K562 (cell line): ENCODE measurements around the gene TULP4. TPM values are rescaled to one million over a fixed set of nuclear protein-coding genes. Genes with fewer than 3 reads are reported as not detected.

Experiments used
- ATAC-seq: fragments of 200-7000 bp; cut with Tn5 transposase; 3 replicates; pipeline ENCODE4 v1.9.1; 2020; ENCODE audit warnings: moderate library complexity
- BruUV-seq: library from RNA; stranded (reverse); fragments of 400-500 nt; replicated peaks from 2 replicates; lab custom pipeline; 2021; lab: Mats Ljungman, UMichigan
- CTCF ChIA-PET: fragments of 300-600 bp; formaldehyde crosslinking; extraction: SDS; loops from one replicate; lab custom pipeline; 2021; ENCODE audit warnings: low intra/inter-chr PET ratio; lab: Yijun Ruan, JAX
- POLR2A ChIA-PET: fragments of 300-600, 350-650 bp; sonication (Branson Sonifier 250); formaldehyde crosslinking; extraction: SDS; loops from one replicate; lab custom pipeline; 2021; ENCODE audit warnings: antibody characterized with exemption, inconsistent platforms; lab: Yijun Ruan, JAX
- DNase-seq, 4 experiments: peaks; one replicate each; pipeline versions ENCODE4 v3.0.0 to v3.0.0-alpha.2; 2011 to 2018; ENCODE audit warnings: low spot score in 3 of 4, mixed read lengths in 3 of 4; ENCODE audit errors: extremely low read depth in 1 of 4
- FAIRE-seq: peaks from 2 replicates; lab custom pipeline; 2011; peaks lifted over from hg19 to GRCh38; lab: Jason Lieb, UNC
- H2AFZ ChIP-seq: 2 replicates; pipeline ENCODE4 v1.6.0; 2011; ENCODE audit warnings: low read depth, low read length, control low read depth, inconsistent platforms
- H3K27ac ChIP-seq: fragments of 200-600 bp; 3 replicates; pipeline ENCODE4 v1.8.0; 2011; ENCODE audit warnings: low read depth, mild to moderate bottlenecking, control low read depth, inconsistent platforms, low read length, moderate library complexity, mixed read lengths; ENCODE audit errors: extremely low read depth
- H3K27me3 ChIP-seq, 2 experiments: fragments of 300-600 bp in 1 of 2; 2 replicates in 1 of 2; 3 replicates in 1 of 2; pipeline versions ENCODE4 v1.6.0 to v1.8.0; 2011; ENCODE audit warnings: inconsistent platforms in 2 of 2, low read length in 2 of 2, mild to moderate bottlenecking in 1 of 2, mixed read lengths in 1 of 2, moderate library complexity in 1 of 2; ENCODE audit not compliant: control insufficient read depth in 2 of 2, insufficient read depth in 2 of 2
- H3K36me3 ChIP-seq: fragments of 300-600 bp; 3 replicates; pipeline ENCODE4 v1.8.0; 2011; ENCODE audit warnings: mild to moderate bottlenecking, low read length, inconsistent platforms; ENCODE audit not compliant: control insufficient read depth, insufficient read depth
- H3K4me1 ChIP-seq, 2 experiments: fragments of 200-600 bp in 1 of 2; replicated peaks in 1 of 2; 2 replicates in 1 of 2; 3 replicates in 1 of 2; pipeline versions ENCODE4 v1.5.1 to v1.8.0; 2011; ENCODE audit warnings: inconsistent platforms in 2 of 2, low read length in 2 of 2, mild to moderate bottlenecking in 1 of 2, mixed read lengths in 1 of 2, moderate library complexity in 1 of 2; ENCODE audit not compliant: control insufficient read depth in 2 of 2, insufficient read depth in 2 of 2
- H3K4me2 ChIP-seq: 2 replicates; pipeline ENCODE4 v1.6.1; 2011; ENCODE audit warnings: low read length, control low read depth, inconsistent platforms, mixed read lengths; ENCODE audit not compliant: insufficient read depth
- H3K4me3 ChIP-seq: fragments of 200-600 bp; sonication (generic), shearing (Covaris generic); 2 replicates; pipeline ENCODE4 v1.5.1; 2016; ENCODE audit warnings: control low read depth, inconsistent platforms
- H3K79me2 ChIP-seq: fragments of 200-600 bp; 3 replicates; pipeline ENCODE4 v1.8.0; 2011; ENCODE audit warnings: low read length, inconsistent platforms; ENCODE audit not compliant: control insufficient read depth, insufficient read depth
- H3K9ac ChIP-seq, 2 experiments: 2 replicates each; pipeline versions ENCODE4 v1.6.0 to v1.6.1; 2011; ENCODE audit warnings: low read depth in 2 of 2, low read length in 2 of 2, control low read depth in 1 of 2, inconsistent platforms in 1 of 2, mild to moderate bottlenecking in 1 of 2, mixed read lengths in 1 of 2; ENCODE audit not compliant: insufficient read depth in 1 of 2
- H3K9me1 ChIP-seq: one replicate; pipeline ENCODE4 v1.6.0; 2011; ENCODE audit warnings: inconsistent platforms, mild to moderate bottlenecking, low read length, moderate library complexity; ENCODE audit not compliant: control insufficient read depth, insufficient read depth
- H3K9me3 ChIP-seq: replicated peaks from 2 replicates; pipeline ENCODE4 v1.5.1; 2011; ENCODE audit warnings: low read depth, low read length, inconsistent platforms; ENCODE audit not compliant: control insufficient read depth, insufficient read depth
- H4K20me1 ChIP-seq: replicated peaks from 2 replicates; pipeline ENCODE4 v1.6.1; 2011; ENCODE audit warnings: low read length, inconsistent platforms, mixed read lengths; ENCODE audit not compliant: control insufficient read depth, insufficient read depth
- CHAMP1 ChIP-seq: fragments of 450-650 bp; IDR thresholded peaks from 2 replicates; pipeline ENCODE4 v1.6.1; 2016; ENCODE audit warnings: mild to moderate bottlenecking
- EP400 ChIP-seq: fragments of 450-650 bp; IDR thresholded peaks from 2 replicates; pipeline ENCODE4 v1.6.1; 2017; ENCODE audit warnings: antibody characterized with exemption, mild to moderate bottlenecking, moderate library complexity
- HDAC2 ChIP-seq: fragments of 450-650 bp; IDR thresholded peaks from 2 replicates; pipeline ENCODE4 v1.6.1; 2016; ENCODE audit warnings: mild to moderate bottlenecking
- MTA2 ChIP-seq: fragments of 450-650 bp; IDR thresholded peaks from 2 replicates; pipeline ENCODE4 v1.6.1; 2016; ENCODE audit warnings: low read depth
- XRCC4 ChIP-seq: IDR thresholded peaks from one replicate; pipeline ENCODE4 v1.6.1; 2011; ENCODE audit not compliant: insufficient read depth, insufficient read length; ENCODE audit errors: extremely low read depth
- ZNF121 ChIP-seq: sonication (generic); formaldehyde crosslinking; conservative IDR thresholded peaks from 2 replicates; pipeline ENCODE4 v1.8.0; 2022; ENCODE audit warnings: missing genetic modification reagents
- ZNF696 ChIP-seq: fragments of 250-450 bp; sonication (Bioruptor Pico); conservative IDR thresholded peaks from 2 replicates; pipeline ENCODE4 v1.4.0; 2020; ENCODE audit warnings: mild to moderate bottlenecking, moderate library complexity
- WGBS: fragments of 100-300 bp; shearing (Covaris generic); methylation state at CpG from one replicate; pipeline ENCODE4 v1.1.6; 2016; ENCODE audit warnings: low coverage, mixed read lengths; ENCODE audit not compliant: insufficient coverage; ENCODE audit errors: missing lambda C conversion rate; 5-methylcytosine and 5-hydroxymethylcytosine counted together
- in situ Hi-C: fragments of 300-500 bp; cut with MboI; formaldehyde crosslinking; loops from 4 replicates; pipeline ENCODE4 v1.15.0; 2018; ENCODE audit warnings: inconsistent platforms, mixed read lengths
- intact Hi-C: fragments of 100-400 bp; cut with micrococcal nuclease; formaldehyde crosslinking; loops from 2 replicates; pipeline ENCODE4 v1.14.2; 2022
- polyA plus RNA-seq, 8 experiments: library from polyadenylated mRNA; depleted of rRNA in 4 of 8; stranded (reverse) in 5 of 8; unstranded in 3 of 8; fragments of >200 nt; fragmentation: Nextera tagmentation in 2 of 8; fragmentation: Illumina TruSeq in 1 of 8; extraction: Ambion mirVana in 2 of 8; extraction: Trizol in 1 of 8; gene quantifications; 2 replicates each; pipeline versions ENCODE4 v1.2.1 to v1.2.3, GENCODE V29; 2011 to 2014; ENCODE audit warnings: inconsistent platforms in 1 of 8, missing spikeins in 1 of 8
- total RNA-seq, 7 experiments: library from RNA; depleted of rRNA in 6 of 7; stranded (reverse); fragments of >200 nt in 6 of 7; fragmentation: Illumina TruSeq in 2 of 7; extraction: Trizol in 2 of 7; gene quantifications; 2 replicates each; pipeline versions ENCODE4 v1.2.1 to v1.2.3, GENCODE V29; 2011 to 2021; ENCODE audit warnings: low replicate concordance in 1 of 7

TULP4 gene
- total and polyA plus RNA-seq, 9 of the 15 experiments (the other 6 are each of a cell fraction or from before 2014, with no cell fraction given) = 1.2 to 50.4 (median 11.0) TPM

GRCh38 chr6:158361961-158362669 lies 49.9 kb downstream of the TULP4 start:
- in situ Hi-C loops = no loop called here
- no peak overlapping the region for H3K9ac ChIP-seq
- WGBS = 83% methylated on average over 5 of the region's 5 CpGs
- no peaks in the 10 kb centered on the region for H4K20me1 ChIP-seq
- no peaks in the 10 kb centered on the region for H3K9me1 ChIP-seq
- DNase-seq = no peak
- CTCF ChIA-PET = no interaction called here
- H3K9me3 ChIP-seq = no peaks in the 10 kb centered on the region
- H3K36me3 ChIP-seq = no peaks in the 10 kb centered on the region
- H3K4me1 ChIP-seq = peaks cover 0 to 10% of the 10 kb centered on the region in 2 experiments; a peak in 3 of 5 replicates
- ATAC-seq = no peak
- no peak overlapping the region for H3K4me3 ChIP-seq
- intact Hi-C loops = loop anchor here (10.0 kb wide), 1 partner anchor 127 kb away; no protein-coding TSS in a partner anchor
- no peaks in the 10 kb centered on the region for H3K27me3 ChIP-seq
- peaks cover 3% of the 10 kb centered on the region; the same call in 1 of the 3 replicates for H3K79me2 ChIP-seq
- no peak overlapping the region for H2AFZ ChIP-seq
- H3K4me2 ChIP-seq = no peak overlapping the region
- POLR2A ChIA-PET = interaction anchor here (0.7 to 1.3 kb wide), 2 partner anchors 18 to 208 kb away, joined by 3 read pairs; no protein-coding TSS in a partner anchor
- no TSS peak for BruUV-seq
- H3K27ac ChIP-seq = no peak overlapping the region
- FAIRE-seq = no peak
- TF ChIP-seq MTA2 (no peak), ZNF121 (CRISPR knock-in tag) (peak; percentile 60), ZNF696 (CRISPR knock-in tag) (no peak), XRCC4 (no peak), HDAC2 (no peak), EP400 (no peak), CHAMP1 (no peak)
